OCI-LY1 (cell line): ENCODE measurements around the gene ADRB1.

Experiments used
- H2AFZ ChIP-seq: fragments of 200-600 bp; sonication (generic), shearing (Covaris generic); 2 replicates; pipeline ENCODE4 v1.6.0; 2014; ENCODE audit warnings: antibody characterized with exemption, mild to moderate bottlenecking, low read length
- H3F3A ChIP-seq: fragments of 200-600 bp; sonication (generic), shearing (Covaris generic); 2 replicates; pipeline ENCODE4 v1.6.0; 2014; ENCODE audit warnings: mild to moderate bottlenecking, antibody characterized with exemption, low read length, moderate library complexity; ENCODE audit not compliant: insufficient read depth
- H3K27ac ChIP-seq: fragments of 200-600 bp; sonication (generic); 2 replicates; pipeline ENCODE4 v1.5.1; 2014; ENCODE audit warnings: low read length, mixed run types, mild to moderate bottlenecking, low read depth; ENCODE audit not compliant: poor library complexity, severe bottlenecking
- H3K27me3 ChIP-seq: fragments of 200-600 bp; sonication (generic); 2 replicates; pipeline ENCODE4 v1.6.0; 2014; ENCODE audit warnings: antibody characterized with exemption, mild to moderate bottlenecking, low read length, moderate library complexity; ENCODE audit not compliant: insufficient read depth
- H3K36me3 ChIP-seq: fragments of 200-600 bp; sonication (generic); 2 replicates; pipeline ENCODE4 v1.6.1; 2014; ENCODE audit warnings: mild to moderate bottlenecking, antibody characterized with exemption, low read length, moderate library complexity, mixed read lengths; ENCODE audit not compliant: insufficient read depth
- H3K4me1 ChIP-seq: fragments of 200-600 bp; sonication (generic); 2 replicates; pipeline ENCODE4 v1.5.1; 2014; ENCODE audit warnings: mild to moderate bottlenecking, low read length, moderate library complexity; ENCODE audit not compliant: insufficient read depth, severe bottlenecking
- H3K4me2 ChIP-seq: fragments of 200-600 bp; sonication (generic), shearing (Covaris generic); 2 replicates; pipeline ENCODE4 v1.6.1; 2014; ENCODE audit warnings: low read length
- H3K4me3 ChIP-seq: fragments of 200-600 bp; sonication (generic); 2 replicates; pipeline ENCODE4 v1.5.1; 2014; ENCODE audit warnings: low read length, low read depth, mild to moderate bottlenecking, mixed read lengths; ENCODE audit not compliant: poor library complexity, severe bottlenecking
- H3K79me2 ChIP-seq: fragments of 200-600 bp; shearing (Covaris generic); 2 replicates; pipeline ENCODE4 v1.6.1; 2016; ENCODE audit warnings: mixed run types, low read length, mixed read lengths; ENCODE audit not compliant: insufficient read depth
- H3K9ac ChIP-seq: fragments of 200-600 bp; sonication (generic), shearing (Covaris generic); 2 replicates; pipeline ENCODE4 v1.6.1; 2014; ENCODE audit warnings: mild to moderate bottlenecking, low read length, mixed read lengths
- H3K9me2 ChIP-seq: fragments of 200-600 bp; sonication (generic), shearing (Covaris generic); 2 replicates; pipeline ENCODE4 v1.6.1; 2014; ENCODE audit warnings: low read depth, mild to moderate bottlenecking, low read length, mixed read lengths
- H3K9me3 ChIP-seq: fragments of 200-600 bp; shearing (Covaris generic); 2 replicates; pipeline ENCODE4 v1.6.1; 2014; ENCODE audit warnings: low read length, mixed read lengths
- H4K20me1 ChIP-seq: fragments of 200-600 bp; sonication (generic), shearing (Covaris generic); 2 replicates; pipeline ENCODE4 v1.6.0; 2016; ENCODE audit warnings: mild to moderate bottlenecking, low read length; ENCODE audit not compliant: insufficient read depth
- EZH2 ChIP-seq: fragments of 200-600 bp; sonication (generic), shearing (Covaris generic); IDR thresholded peaks from 2 replicates; pipeline ENCODE4 v1.8.0; 2017; ENCODE audit warnings: borderline replicate concordance, mixed run types, mild to moderate bottlenecking, antibody characterized with exemption, low read length, moderate library complexity, mixed read lengths
- TF ChIP-seq, protein P1 (sequence below): fragments of 200-600 bp; sonication (generic), shearing (Covaris generic); IDR thresholded peaks from 2 replicates; pipeline ENCODE4 v1.5.1; 2017; ENCODE audit warnings: mild to moderate bottlenecking, antibody characterized with exemption, low read length, moderate library complexity, mixed read lengths

ADRB1 gene

GRCh38 chr10:114042895-114043531, 653 bp upstream of the ADRB1 start:
- Histone ChIP-seq H3K9ac (no peak overlapping the region), H3K9me3 (no peaks in the 10 kb centered on the region), H3K79me2 (no peaks in the 10 kb centered on the region), H3K27ac (no peak overlapping the region), H3K36me3 (no peaks in the 10 kb centered on the region), H4K20me1 (no peaks in the 10 kb centered on the region), H2AFZ (no peak overlapping the region), H3K9me2 (no peaks in the 10 kb centered on the region), H3K4me2 (no peak overlapping the region), H3K27me3 (no peaks in the 10 kb centered on the region; the same call in 1 of the 2 replicates), H3K4me1 (no peaks in the 10 kb centered on the region), H3F3A (no peaks in the 10 kb centered on the region), H3K4me3 (no peak overlapping the region)
- TF ChIP-seq EZH2: no peak
- TF ChIP-seq, protein P1, sequence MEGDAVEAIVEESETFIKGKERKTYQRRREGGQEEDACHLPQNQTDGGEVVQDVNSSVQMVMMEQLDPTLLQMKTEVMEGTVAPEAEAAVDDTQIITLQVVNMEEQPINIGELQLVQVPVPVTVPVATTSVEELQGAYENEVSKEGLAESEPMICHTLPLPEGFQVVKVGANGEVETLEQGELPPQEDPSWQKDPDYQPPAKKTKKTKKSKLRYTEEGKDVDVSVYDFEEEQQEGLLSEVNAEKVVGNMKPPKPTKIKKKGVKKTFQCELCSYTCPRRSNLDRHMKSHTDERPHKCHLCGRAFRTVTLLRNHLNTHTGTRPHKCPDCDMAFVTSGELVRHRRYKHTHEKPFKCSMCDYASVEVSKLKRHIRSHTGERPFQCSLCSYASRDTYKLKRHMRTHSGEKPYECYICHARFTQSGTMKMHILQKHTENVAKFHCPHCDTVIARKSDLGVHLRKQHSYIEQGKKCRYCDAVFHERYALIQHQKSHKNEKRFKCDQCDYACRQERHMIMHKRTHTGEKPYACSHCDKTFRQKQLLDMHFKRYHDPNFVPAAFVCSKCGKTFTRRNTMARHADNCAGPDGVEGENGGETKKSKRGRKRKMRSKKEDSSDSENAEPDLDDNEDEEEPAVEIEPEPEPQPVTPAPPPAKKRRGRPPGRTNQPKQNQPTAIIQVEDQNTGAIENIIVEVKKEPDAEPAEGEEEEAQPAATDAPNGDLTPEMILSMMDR: no peak

DNA sequence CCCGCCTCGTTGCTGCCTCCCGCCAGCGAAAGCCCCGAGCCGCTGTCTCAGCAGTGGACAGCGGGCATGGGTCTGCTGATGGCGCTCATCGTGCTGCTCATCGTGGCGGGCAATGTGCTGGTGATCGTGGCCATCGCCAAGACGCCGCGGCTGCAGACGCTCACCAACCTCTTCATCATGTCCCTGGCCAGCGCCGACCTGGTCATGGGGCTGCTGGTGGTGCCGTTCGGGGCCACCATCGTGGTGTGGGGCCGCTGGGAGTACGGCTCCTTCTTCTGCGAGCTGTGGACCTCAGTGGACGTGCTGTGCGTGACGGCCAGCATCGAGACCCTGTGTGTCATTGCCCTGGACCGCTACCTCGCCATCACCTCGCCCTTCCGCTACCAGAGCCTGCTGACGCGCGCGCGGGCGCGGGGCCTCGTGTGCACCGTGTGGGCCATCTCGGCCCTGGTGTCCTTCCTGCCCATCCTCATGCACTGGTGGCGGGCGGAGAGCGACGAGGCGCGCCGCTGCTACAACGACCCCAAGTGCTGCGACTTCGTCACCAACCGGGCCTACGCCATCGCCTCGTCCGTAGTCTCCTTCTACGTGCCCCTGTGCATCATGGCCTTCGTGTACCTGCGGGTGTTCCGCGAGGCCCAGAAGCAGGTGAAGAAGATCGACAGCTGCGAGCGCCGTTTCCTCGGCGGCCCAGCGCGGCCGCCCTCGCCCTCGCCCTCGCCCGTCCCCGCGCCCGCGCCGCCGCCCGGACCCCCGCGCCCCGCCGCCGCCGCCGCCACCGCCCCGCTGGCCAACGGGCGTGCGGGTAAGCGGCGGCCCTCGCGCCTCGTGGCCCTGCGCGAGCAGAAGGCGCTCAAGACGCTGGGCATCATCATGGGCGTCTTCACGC, 825 bp downstream of the ADRB1 start:
- no peaks in the 10 kb centered on the region for H3K36me3 ChIP-seq

GRCh38 chr10:114045136-114046086, 1.7 kb downstream of the ADRB1 start:
- Histone ChIP-seq H3K4me2 (no peak overlapping the region), H3K4me1 (no peaks in the 10 kb centered on the region), H3K27me3 (no peaks in the 10 kb centered on the region; the same call in 1 of the 2 replicates), H4K20me1 (no peaks in the 10 kb centered on the region), H2AFZ (no peak overlapping the region), H3K9me2 (no peaks in the 10 kb centered on the region), H3K9ac (no peak overlapping the region), H3K9me3 (no peaks in the 10 kb centered on the region), H3K79me2 (no peaks in the 10 kb centered on the region), H3F3A (no peaks in the 10 kb centered on the region), H3K27ac (no peak overlapping the region), H3K4me3 (no peak overlapping the region), H3K36me3 (no peaks in the 10 kb centered on the region)
- no peak for TF ChIP-seq EZH2
- TF ChIP-seq, protein P1: no peak

More for the DNA sequence above, 825 bp downstream of the ADRB1 start:
- Histone ChIP-seq H2AFZ (no peak overlapping the region), H3K9me2 (no peaks in the 10 kb centered on the region), H3K27ac (no peak overlapping the region), H3K79me2 (no peaks in the 10 kb centered on the region), H3K4me2 (no peak overlapping the region), H3K9me3 (no peaks in the 10 kb centered on the region), H3K4me3 (no peak overlapping the region), H3K4me1 (no peaks in the 10 kb centered on the region), H3K9ac (no peak overlapping the region), H4K20me1 (no peaks in the 10 kb centered on the region), H3F3A (no peaks in the 10 kb centered on the region), H3K27me3 (no peaks in the 10 kb centered on the region; the same call in 1 of the 2 replicates)
- TF ChIP-seq EZH2: no peak
- TF ChIP-seq, protein P1: no peak
